Astrocyte of the cerebellum (primary cell): ENCODE results near the gene DNAL1.
A peak's percentile ranks its signal among the peaks of the same experiment; 100 is the strongest.

Experiments
- DNase-seq: peaks from one replicate; pipeline ENCODE4 v3.0.0-alpha.2; 2011; ENCODE audit warnings: low read depth
- H3K4me3 ChIP-seq: 2 replicates; pipeline ENCODE4 v1.5.1; 2011; ENCODE audit warnings: mild to moderate bottlenecking, low read depth, low read length, moderate library complexity
- in situ Hi-C: cut with HindIII; loops from 2 replicates; pipeline ENCODE4 v1.10.0; 2017; ENCODE audit warnings: low sequenced_read_pairs
- TF ChIP-seq, protein P1 (sequence below): IDR thresholded peaks from 2 replicates; pipeline ENCODE4 v1.5.1; 2012; ENCODE audit warnings: low read length, low read depth, moderate library complexity, mild to moderate bottlenecking; ENCODE audit errors: missing control alignments

Gene DNAL1

DNA sequence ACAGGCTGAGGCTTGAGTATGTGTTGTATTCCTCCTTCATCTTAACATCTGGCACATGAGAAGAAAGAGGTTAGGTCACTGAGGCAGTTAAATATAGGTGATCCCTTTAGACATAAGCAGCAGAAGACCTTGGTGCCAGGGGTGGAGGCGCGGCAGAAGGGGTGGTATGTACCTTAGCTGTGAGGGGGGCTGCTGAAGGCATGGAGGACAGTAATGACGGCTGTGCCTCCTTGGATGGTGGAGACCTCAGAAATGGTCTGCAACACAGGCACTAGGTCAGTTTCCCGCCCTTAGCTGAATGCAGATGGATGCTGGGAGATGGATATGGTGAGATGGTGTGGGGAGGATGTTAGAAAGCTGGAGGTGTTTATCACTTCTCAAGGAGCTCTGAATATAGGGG lies 70.9 kb downstream of the DNAL1 start:
- in situ Hi-C loops: no loop called here
- H3K4me3 ChIP-seq: no peak overlapping the region
- DNase-seq: no peak
- TF ChIP-seq, protein P1, sequence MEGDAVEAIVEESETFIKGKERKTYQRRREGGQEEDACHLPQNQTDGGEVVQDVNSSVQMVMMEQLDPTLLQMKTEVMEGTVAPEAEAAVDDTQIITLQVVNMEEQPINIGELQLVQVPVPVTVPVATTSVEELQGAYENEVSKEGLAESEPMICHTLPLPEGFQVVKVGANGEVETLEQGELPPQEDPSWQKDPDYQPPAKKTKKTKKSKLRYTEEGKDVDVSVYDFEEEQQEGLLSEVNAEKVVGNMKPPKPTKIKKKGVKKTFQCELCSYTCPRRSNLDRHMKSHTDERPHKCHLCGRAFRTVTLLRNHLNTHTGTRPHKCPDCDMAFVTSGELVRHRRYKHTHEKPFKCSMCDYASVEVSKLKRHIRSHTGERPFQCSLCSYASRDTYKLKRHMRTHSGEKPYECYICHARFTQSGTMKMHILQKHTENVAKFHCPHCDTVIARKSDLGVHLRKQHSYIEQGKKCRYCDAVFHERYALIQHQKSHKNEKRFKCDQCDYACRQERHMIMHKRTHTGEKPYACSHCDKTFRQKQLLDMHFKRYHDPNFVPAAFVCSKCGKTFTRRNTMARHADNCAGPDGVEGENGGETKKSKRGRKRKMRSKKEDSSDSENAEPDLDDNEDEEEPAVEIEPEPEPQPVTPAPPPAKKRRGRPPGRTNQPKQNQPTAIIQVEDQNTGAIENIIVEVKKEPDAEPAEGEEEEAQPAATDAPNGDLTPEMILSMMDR: no peak

DNA sequence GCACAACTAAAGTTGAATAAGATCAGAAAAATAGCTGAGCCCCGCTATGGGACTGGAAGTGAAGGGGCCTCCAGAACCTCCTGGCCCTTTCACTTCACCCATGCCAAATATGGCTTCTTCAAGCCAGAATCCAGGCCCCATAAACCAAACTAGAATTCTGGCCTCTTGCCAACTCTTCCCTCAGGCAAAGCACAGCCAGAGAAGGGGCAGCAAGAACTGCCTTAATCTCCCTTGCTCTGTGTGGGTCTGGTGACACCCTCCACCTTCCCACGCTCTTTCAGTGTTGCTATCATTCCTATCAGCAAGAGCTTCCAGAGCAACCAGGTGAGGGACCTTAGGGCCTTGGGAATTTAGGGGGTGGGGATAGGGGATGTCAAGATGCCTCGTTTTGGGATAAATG lies 72.5 kb downstream of the DNAL1 start:
- in situ Hi-C loops: no loop called here
- DNase-seq: no peak
- H3K4me3 ChIP-seq: no peak overlapping the region
- TF ChIP-seq, protein P1: no peak

DNA sequence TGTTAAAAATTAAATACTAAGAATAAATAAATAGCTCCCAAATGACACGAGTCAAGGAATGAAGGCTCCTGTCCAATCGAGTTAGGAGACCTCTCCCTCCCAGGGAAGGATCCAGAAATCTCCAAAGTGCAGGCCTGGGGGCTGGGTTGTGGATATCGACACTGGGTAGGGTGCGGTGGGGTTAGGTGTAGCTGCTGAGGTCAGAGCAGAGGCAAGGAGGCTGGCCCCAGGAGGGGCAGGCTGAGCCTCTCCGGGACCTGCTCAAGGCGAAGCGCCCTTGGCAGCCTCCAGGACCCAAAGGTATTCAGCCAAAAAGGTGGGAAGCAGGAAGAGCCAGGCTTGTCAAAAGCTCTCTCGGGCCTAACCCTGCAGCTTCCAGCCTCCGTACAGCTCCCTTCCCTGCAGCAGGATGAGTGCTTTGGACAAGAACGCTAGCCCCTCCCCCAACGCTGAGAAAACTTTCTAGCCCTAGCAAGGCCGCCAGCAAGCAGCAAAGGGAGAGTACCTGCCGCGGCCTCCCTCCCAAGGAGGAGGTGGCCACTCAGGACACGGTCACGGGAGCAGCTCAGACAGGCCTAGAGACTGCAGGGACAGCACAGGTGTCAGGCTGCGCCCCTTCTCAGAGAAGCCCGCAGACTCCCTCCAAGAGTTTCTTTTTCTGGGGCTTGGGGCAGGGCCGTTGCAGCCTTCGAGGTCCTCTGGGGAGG lies 73.1 kb downstream of the DNAL1 start:
- in situ Hi-C loops: no loop called here
- peak overlapping the region; percentile 12 for H3K4me3 ChIP-seq
- no peak for DNase-seq
- TF ChIP-seq, protein P1: no peak

DNA sequence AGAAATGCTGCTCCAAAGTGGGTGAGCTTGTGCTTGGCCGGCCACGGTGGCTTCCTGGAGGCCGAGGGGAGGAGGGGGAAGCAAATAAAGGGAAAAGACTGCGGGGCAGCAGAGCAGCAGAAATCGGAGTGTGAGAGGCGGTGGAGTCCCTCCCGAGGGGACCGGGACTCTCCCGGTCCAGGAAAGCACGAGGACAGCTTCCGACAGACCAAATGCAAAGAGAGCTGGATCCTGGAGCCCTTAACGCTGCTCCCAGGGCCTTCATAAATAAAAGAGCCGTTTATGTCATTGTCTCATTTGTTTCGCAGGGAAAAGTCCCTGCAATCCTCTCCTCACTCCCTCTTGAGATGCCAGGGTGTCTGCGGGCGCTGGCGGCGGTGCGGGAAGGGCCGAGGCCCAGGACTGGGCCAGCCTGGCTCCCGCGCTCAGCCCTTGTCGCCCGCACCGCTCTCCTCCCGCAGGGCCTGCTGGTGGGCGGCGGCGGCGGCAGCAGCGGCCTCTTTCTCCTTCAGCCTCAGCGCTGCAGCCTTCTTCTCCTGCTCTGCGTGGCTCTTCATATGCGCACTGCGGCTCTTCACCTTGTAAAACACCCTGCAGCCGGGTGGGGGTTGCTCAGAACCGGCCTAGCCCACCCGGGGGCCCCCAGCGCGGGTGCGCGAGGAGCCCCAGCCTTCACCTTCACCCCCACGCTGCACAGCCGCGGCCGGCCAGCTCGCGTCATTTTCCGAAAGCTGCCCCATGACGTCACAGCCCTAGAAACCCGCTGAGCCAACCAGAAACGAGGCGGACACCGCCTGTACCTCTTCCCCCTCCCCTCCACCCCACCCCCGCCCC lies 73.8 kb downstream of the DNAL1 start:
- TF ChIP-seq, protein P1: no peak
- in situ Hi-C loops: no loop called here
- no peak for DNase-seq
- peak overlapping the region; percentile 12 for H3K4me3 ChIP-seq

DNA sequence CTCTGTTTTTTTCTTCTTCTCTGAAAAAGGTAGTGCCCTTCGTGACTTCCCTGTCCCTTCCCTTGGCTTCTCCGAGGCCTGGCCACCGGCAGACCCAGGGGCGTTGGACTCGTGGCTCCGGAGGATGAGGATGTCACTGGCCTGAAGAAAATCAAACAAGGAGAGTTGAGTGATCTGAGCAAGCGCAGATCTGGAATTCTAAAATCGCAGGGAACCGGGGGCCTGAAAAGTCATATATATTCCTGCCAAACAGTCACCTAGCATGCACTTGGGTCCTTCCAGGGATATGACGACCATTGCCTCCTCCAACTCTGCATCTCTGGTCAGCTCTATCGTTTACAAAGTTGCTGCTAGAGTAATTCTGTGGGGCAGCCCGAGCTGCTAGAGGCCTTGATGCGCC lies 74.6 kb downstream of the DNAL1 start:
- H3K4me3 ChIP-seq: no peak overlapping the region
- TF ChIP-seq, protein P1: no peak
- DNase-seq: no peak
- in situ Hi-C loops: no loop called here

DNA sequence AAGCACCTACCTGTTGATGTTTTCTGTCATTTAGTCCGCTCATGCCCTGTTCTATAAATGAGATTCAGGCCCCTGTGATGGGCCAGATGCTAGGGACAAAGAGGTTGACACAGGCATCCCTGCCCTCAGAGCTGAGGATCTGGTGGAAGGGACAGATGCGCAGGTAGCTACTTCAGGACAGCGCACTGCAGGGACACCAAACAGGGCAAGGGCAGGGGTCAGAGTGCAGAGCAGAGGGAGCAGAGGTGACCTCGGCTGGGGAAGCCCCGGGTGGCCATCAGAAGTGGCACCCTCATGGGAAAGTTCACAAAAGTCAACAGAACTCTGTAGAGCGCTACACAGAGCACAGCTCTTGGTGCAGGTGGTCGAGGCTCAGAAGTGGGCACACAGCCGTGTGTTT lies 75.0 kb downstream of the DNAL1 start:
- TF ChIP-seq, protein P1: no peak
- DNase-seq: no peak
- in situ Hi-C loops: no loop called here
- H3K4me3 ChIP-seq: no peak overlapping the region
